ENCODE results near the gene TUFM.

Gene TUFM

GRCh38 chr16:28826141-28826540 is 20.0 kb downstream of the TUFM start:
- Histone ChIP-seq H2BK5ac (ENCODE audit: low read length) (no peak overlapping the region), H2BK12ac (ENCODE audit: low read length) (no peak overlapping the region), H2AFZ (ENCODE audit: low read length) (no peak overlapping the region), H3K4me3 (ENCODE audit: low read length in 2 of 2) (no peak overlapping the region), H3K27me3 (ENCODE audit: control insufficient read depth in 3 of 3, insufficient read depth in 3 of 3, low read depth in 1 of 3, low read length in 3 of 3) (no peaks in the 10 kb centered on the region), H2BK120ac (ENCODE audit: low read depth, low read length) (no peak overlapping the region), H2AK5ac (ENCODE audit: low read depth, low read length) (no peak overlapping the region), H2BK15ac (ENCODE audit: low read length) (no peak overlapping the region), H3K9me3 (replicated peaks in 1 of 2; ENCODE audit: control insufficient read depth in 2 of 2, insufficient read depth in 1 of 2, low read depth in 1 of 2, low read length in 2 of 2) (no peaks in the 10 kb centered on the region), H4K8ac (ENCODE audit: low read depth, low read length) (no peak overlapping the region), H3K4me2 (ENCODE audit: insufficient read depth, low read length, poor library complexity, severe bottlenecking) (no peak overlapping the region), H3K36me3 (replicated peaks in 1 of 2; ENCODE audit: control insufficient read depth in 2 of 2, insufficient read depth in 2 of 2, low read length in 2 of 2) (peaks cover 41 to 68% of the 10 kb centered on the region in 2 donors), H3K23ac (ENCODE audit: low read depth, low read length, poor library complexity) (no peak overlapping the region), H3K4ac (ENCODE audit: low read length) (no peak overlapping the region), H4K91ac (ENCODE audit: low read depth, low read length, poor library complexity) (no peak overlapping the region), H3K79me1 (ENCODE audit: low read depth, low read length) (no peaks in the 10 kb centered on the region), H3K18ac (ENCODE audit: low read length) (no peak overlapping the region), H3K14ac (ENCODE audit: low read length) (no peak overlapping the region), H3K27ac (replicated peaks; ENCODE audit: low read length) (no peak overlapping the region), H3K9ac (ENCODE audit: low read depth, low read length, poor library complexity) (no peak overlapping the region), H3K4me1 (ENCODE audit: control insufficient read depth in 2 of 2, insufficient read depth in 1 of 2, low read depth in 1 of 2, low read length in 2 of 2) (peaks cover 3 to 8% of the 10 kb centered on the region in 2 donors)
- DNase-seq (ENCODE audit: low spot score), result no peak
- no CpG with 5 or more reads among the region's 6 CpGs for WGBS, 2 donors (ENCODE audit: extremely low coverage in 2 of 2, insufficient read length in 2 of 2, insufficient replicate concordance in 1 of 2)

GRCh38 chr16:28824717-28824973 is 21.5 kb downstream of the TUFM start:
- Histone ChIP-seq H4K91ac (ENCODE audit: low read depth, low read length, poor library complexity) (no peak overlapping the region), H3K9me3 (replicated peaks in 1 of 2; ENCODE audit: control insufficient read depth in 2 of 2, insufficient read depth in 1 of 2, low read depth in 1 of 2, low read length in 2 of 2) (no peaks in the 10 kb centered on the region), H3K79me1 (ENCODE audit: low read depth, low read length) (no peaks in the 10 kb centered on the region), H2BK15ac (ENCODE audit: low read length) (no peak overlapping the region), H3K36me3 (replicated peaks in 1 of 2; ENCODE audit: control insufficient read depth in 2 of 2, insufficient read depth in 2 of 2, low read length in 2 of 2) (peaks cover 31 to 61% of the 10 kb centered on the region in 2 donors), H2AFZ (ENCODE audit: low read length) (no peak overlapping the region), H4K8ac (ENCODE audit: low read depth, low read length) (no peak overlapping the region), H3K9ac (ENCODE audit: low read depth, low read length, poor library complexity) (peak overlapping the region; percentile 93), H3K27me3 (ENCODE audit: control insufficient read depth in 3 of 3, insufficient read depth in 3 of 3, low read depth in 1 of 3, low read length in 3 of 3) (no peaks in the 10 kb centered on the region), H2BK12ac (ENCODE audit: low read length) (no peak overlapping the region), H3K4ac (ENCODE audit: low read length) (no peak overlapping the region), H2BK120ac (ENCODE audit: low read depth, low read length) (no peak overlapping the region), H3K14ac (ENCODE audit: low read length) (no peak overlapping the region), H2BK5ac (ENCODE audit: low read length) (no peak overlapping the region), H3K4me3 (ENCODE audit: low read length in 2 of 2) (peak overlapping the region; percentile 95 to 96), H2AK5ac (ENCODE audit: low read depth, low read length) (no peak overlapping the region), H3K23ac (ENCODE audit: low read depth, low read length, poor library complexity) (no peak overlapping the region), H3K18ac (ENCODE audit: low read length) (no peak overlapping the region), H3K4me2 (ENCODE audit: insufficient read depth, low read length, poor library complexity, severe bottlenecking) (peak overlapping the region; percentile 84), H3K27ac (replicated peaks; ENCODE audit: low read length) (peak overlapping the region; percentile 91), H3K4me1 (ENCODE audit: control insufficient read depth in 2 of 2, insufficient read depth in 1 of 2, low read depth in 1 of 2, low read length in 2 of 2) (peaks cover 3 to 8% of the 10 kb centered on the region in 2 donors)
- WGBS, 2 donors (ENCODE audit: extremely low coverage in 2 of 2, insufficient read length in 2 of 2, insufficient replicate concordance in 1 of 2), result no CpG with 5 or more reads among the region's 5 CpGs
- no peak for DNase-seq (ENCODE audit: low spot score)

GRCh38 chr16:28823873-28824716 is 22.1 kb downstream of the TUFM start:
- H2BK120ac ChIP-seq (ENCODE audit: low read depth, low read length), result no peak overlapping the region
- H3K4ac ChIP-seq (ENCODE audit: low read length), result no peak overlapping the region
- H3K27me3 ChIP-seq (ENCODE audit: control insufficient read depth in 3 of 3, insufficient read depth in 3 of 3, low read depth in 1 of 3, low read length in 3 of 3), result no peaks in the 10 kb centered on the region
- H3K36me3 ChIP-seq (replicated peaks in 1 of 2; ENCODE audit: control insufficient read depth in 2 of 2, insufficient read depth in 2 of 2, low read length in 2 of 2), result peaks cover 25 to 56% of the 10 kb centered on the region in 2 donors
- peak overlapping the region; percentile 93 for H3K9ac ChIP-seq (ENCODE audit: low read depth, low read length, poor library complexity)
- no peak overlapping the region for H2BK15ac ChIP-seq (ENCODE audit: low read length)
- H3K18ac ChIP-seq (ENCODE audit: low read length), result peak overlapping the region; percentile 93
- H2AK5ac ChIP-seq (ENCODE audit: low read depth, low read length), result no peak overlapping the region
- H2BK5ac ChIP-seq (ENCODE audit: low read length), result no peak overlapping the region
- peak overlapping the region; percentile 87 for H3K23ac ChIP-seq (ENCODE audit: low read depth, low read length, poor library complexity)
- peak overlapping the region; percentile 22 for H4K91ac ChIP-seq (ENCODE audit: low read depth, low read length, poor library complexity)
- H3K4me3 ChIP-seq (ENCODE audit: low read length in 2 of 2), result peak overlapping the region; percentile 96 to 99
- no peak overlapping the region for H2BK12ac ChIP-seq (ENCODE audit: low read length)
- peak overlapping the region; percentile 80 for H2AFZ ChIP-seq (ENCODE audit: low read length)
- peaks cover 3 to 8% of the 10 kb centered on the region in 2 donors for H3K4me1 ChIP-seq (ENCODE audit: control insufficient read depth in 2 of 2, insufficient read depth in 1 of 2, low read depth in 1 of 2, low read length in 2 of 2)
- H3K79me1 ChIP-seq (ENCODE audit: low read depth, low read length), result no peaks in the 10 kb centered on the region
- no CpG with 5 or more reads among the region's 60 CpGs for WGBS, 2 donors (ENCODE audit: extremely low coverage in 2 of 2, insufficient read length in 2 of 2, insufficient replicate concordance in 1 of 2)
- no peak overlapping the region for H3K14ac ChIP-seq (ENCODE audit: low read length)
- peak; percentile 96 for DNase-seq (ENCODE audit: low spot score)
- H4K8ac ChIP-seq (ENCODE audit: low read depth, low read length), result no peak overlapping the region
- peak overlapping the region; percentile 91 for H3K27ac ChIP-seq (replicated peaks; ENCODE audit: low read length)
- H3K4me2 ChIP-seq (ENCODE audit: insufficient read depth, low read length, poor library complexity, severe bottlenecking), result peak overlapping the region; percentile 84
- H3K9me3 ChIP-seq (replicated peaks in 1 of 2; ENCODE audit: control insufficient read depth in 2 of 2, insufficient read depth in 1 of 2, low read depth in 1 of 2, low read length in 2 of 2), result no peaks in the 10 kb centered on the region

GRCh38 chr16:28823291-28823872 is 22.8 kb downstream of the TUFM start:
- no peak overlapping the region for H2BK120ac ChIP-seq (ENCODE audit: low read depth, low read length)
- no peak for DNase-seq (ENCODE audit: low spot score)
- peak overlapping the region; percentile 95 for H3K9ac ChIP-seq (ENCODE audit: low read depth, low read length, poor library complexity)
- H3K27me3 ChIP-seq (ENCODE audit: control insufficient read depth in 3 of 3, insufficient read depth in 3 of 3, low read depth in 1 of 3, low read length in 3 of 3), result no peaks in the 10 kb centered on the region
- peak overlapping the region; percentile 85 for H2AK5ac ChIP-seq (ENCODE audit: low read depth, low read length)
- H3K14ac ChIP-seq (ENCODE audit: low read length), result peak overlapping the region; percentile 71
- peaks cover 3 to 8% of the 10 kb centered on the region in 2 donors for H3K4me1 ChIP-seq (ENCODE audit: control insufficient read depth in 2 of 2, insufficient read depth in 1 of 2, low read depth in 1 of 2, low read length in 2 of 2)
- peak overlapping the region; percentile 80 for H3K4ac ChIP-seq (ENCODE audit: low read length)
- no peak overlapping the region for H2BK15ac ChIP-seq (ENCODE audit: low read length)
- peak overlapping the region; percentile 87 for H3K23ac ChIP-seq (ENCODE audit: low read depth, low read length, poor library complexity)
- peak overlapping the region; percentile 76 for H2AFZ ChIP-seq (ENCODE audit: low read length)
- no peaks in the 10 kb centered on the region for H3K79me1 ChIP-seq (ENCODE audit: low read depth, low read length)
- peak overlapping the region; percentile 40 for H3K4me2 ChIP-seq (ENCODE audit: insufficient read depth, low read length, poor library complexity, severe bottlenecking)
- H3K4me3 ChIP-seq (ENCODE audit: low read length in 2 of 2), result peak overlapping the region; percentile 96 to 99
- H2BK12ac ChIP-seq (ENCODE audit: low read length), result peak overlapping the region; percentile 48
- no CpG with 5 or more reads among the region's 62 CpGs for WGBS, 2 donors (ENCODE audit: extremely low coverage in 2 of 2, insufficient read length in 2 of 2, insufficient replicate concordance in 1 of 2)
- no peak overlapping the region for H4K91ac ChIP-seq (ENCODE audit: low read depth, low read length, poor library complexity)
- H4K8ac ChIP-seq (ENCODE audit: low read depth, low read length), result peak overlapping the region; percentile 54
- H3K18ac ChIP-seq (ENCODE audit: low read length), result peak overlapping the region; percentile 94
- H3K9me3 ChIP-seq (replicated peaks in 1 of 2; ENCODE audit: control insufficient read depth in 2 of 2, insufficient read depth in 1 of 2, low read depth in 1 of 2, low read length in 2 of 2), result no peaks in the 10 kb centered on the region
- H2BK5ac ChIP-seq (ENCODE audit: low read length), result peak overlapping the region; percentile 94
- H3K36me3 ChIP-seq (replicated peaks in 1 of 2; ENCODE audit: control insufficient read depth in 2 of 2, insufficient read depth in 2 of 2, low read length in 2 of 2), result peaks cover 22 to 49% of the 10 kb centered on the region in 2 donors
- peak overlapping the region; percentile 99 for H3K27ac ChIP-seq (replicated peaks; ENCODE audit: low read length)
